Adipose tissue (tissue), 3 donors: ENCODE results near the gene GPRC5B. TPM values are rescaled to one million over a fixed set of nuclear protein-coding genes. Genes with fewer than 3 reads are reported as not detected.

Experiments
- polyA plus RNA-seq, 3 donors: library from polyadenylated mRNA; stranded (reverse); fragments of 200-250 nt; gene quantifications; one replicate each; pipeline ENCODE4 v1.2.3, GENCODE V29; 2013
- donor health status: healthy with polysubstance abuse.
- donor health status: Bipolar disorder and iron deficiency.
- donor health status: healthy.

GPRC5B gene
- polyA plus RNA-seq, 3 donors, result 17.8 to 29.5 (median 21.0) TPM

Other genes starting within 250 kb of the GPRC5B start
- gene KNOP1, start 166.6 kb downstream of the GPRC5B start, polyA plus RNA-seq, result 10 to 100 TPM in 1 of 3 donors, 1 to 10 TPM in 2; 5.9 to 10.9 (median 10.0) TPM
- 1 to 10 TPM; 5.3 to 9.2 (median 7.5) TPM for gene IQCK, start 166.6 kb downstream of the GPRC5B start, polyA plus RNA-seq
- gene GPR139, start 189.0 kb upstream of the GPRC5B start, polyA plus RNA-seq, result not detected